HepG2 (cell line): ENCODE data around the gene SRRM3. TPM values are rescaled to one million over a fixed set of nuclear protein-coding genes. Genes with fewer than 3 reads are reported as not detected.

Experiments used
- ARNT2 ChIP-seq: sonication (generic); formaldehyde crosslinking; IDR thresholded peaks from 2 replicates; pipeline ENCODE4 v1.8.0; 2022; ENCODE audit warnings: mild to moderate bottlenecking, low read depth, missing genetic modification reagents, moderate library complexity
- CC2D1A ChIP-seq: sonication (generic); formaldehyde crosslinking; IDR thresholded peaks from 2 replicates; pipeline ENCODE4 v1.8.1; 2023; ENCODE audit warnings: mild to moderate bottlenecking, missing genetic modification reagents
- E2F5 ChIP-seq: sonication (generic); formaldehyde crosslinking; conservative IDR thresholded peaks from 2 replicates; pipeline ENCODE4 v1.4.0; 2020; ENCODE audit warnings: missing genetic modification reagents
- HNF4A ChIP-seq: sonication (generic); formaldehyde crosslinking; IDR thresholded peaks from 2 replicates; pipeline ENCODE4 v1.4.0; 2020; ENCODE audit warnings: missing genetic modification reagents
- KLF16 ChIP-seq, 2 experiments: sonication (generic) in 1 of 2; formaldehyde crosslinking in 1 of 2; IDR thresholded peaks; 2 replicates each; pipeline versions ENCODE4 v1.6.1 to v1.8.0; 2016 to 2023; ENCODE audit warnings: missing genetic modification reagents in 2 of 2, missing compliant biosample characterization in 1 of 2
- KMT2A ChIP-seq: sonication (generic); formaldehyde crosslinking; IDR thresholded peaks from 2 replicates; pipeline ENCODE4 v1.4.0; 2020; ENCODE audit warnings: missing genetic modification reagents
- PBX2 ChIP-seq: IDR thresholded peaks from 2 replicates; pipeline ENCODE4 v1.6.1; 2016; ENCODE audit warnings: control low read depth
- RFXAP ChIP-seq: sonication (generic); formaldehyde crosslinking; IDR thresholded peaks from 2 replicates; pipeline ENCODE4 v1.4.0; 2020; ENCODE audit warnings: missing genetic modification reagents, borderline replicate concordance
- SMC3 ChIP-seq: IDR thresholded peaks from 2 replicates; pipeline ENCODE4 v1.6.1; 2011; ENCODE audit warnings: low read length, improper control_type of control experiment
- TEF ChIP-seq: sonication (generic); formaldehyde crosslinking; IDR thresholded peaks from 2 replicates; pipeline ENCODE4 v1.5.0; 2020; ENCODE audit warnings: missing genetic modification reagents
- ZBTB10 ChIP-seq: sonication (generic); formaldehyde crosslinking; IDR thresholded peaks from 2 replicates; pipeline ENCODE4 v1.4.0; 2020; ENCODE audit warnings: missing genetic modification reagents, borderline replicate concordance
- ZGPAT ChIP-seq: IDR thresholded peaks from 2 replicates; pipeline ENCODE4 v1.6.1; 2016; ENCODE audit warnings: mild to moderate bottlenecking
- ZNF530 ChIP-seq: sonication (generic); formaldehyde crosslinking; IDR thresholded peaks from 2 replicates; pipeline ENCODE4 v1.5.0; 2020; ENCODE audit warnings: low read depth, mild to moderate bottlenecking, missing genetic modification reagents
- ZNF646 ChIP-seq: sonication (generic); formaldehyde crosslinking; IDR thresholded peaks from 2 replicates; pipeline ENCODE4 v1.9.0; 2021; ENCODE audit warnings: mild to moderate bottlenecking, missing genetic modification reagents
- polyA plus RNA-seq, 8 experiments: library from polyadenylated mRNA; depleted of rRNA in 3 of 8; stranded (reverse) in 7 of 8; unstranded in 1 of 8; fragments of >200 nt; fragmentation: Illumina TruSeq in 4 of 8; extraction: Trizol in 4 of 8; gene quantifications; 2 replicates each; pipeline versions ENCODE4 v1.2.1 to v1.2.3, GENCODE V29; 2011 to 2016; ENCODE audit warnings: low read depth in 4 of 8, missing spikeins in 1 of 8, mixed read lengths in 1 of 8; ENCODE audit not compliant: insufficient read depth in 1 of 8
- total RNA-seq, 5 experiments: library from RNA; depleted of rRNA; stranded (reverse); fragments of >200 nt; fragmentation: Illumina TruSeq; extraction: Trizol; gene quantifications; 2 replicates each; pipeline ENCODE4 v1.2.3, GENCODE V29; 2016; ENCODE audit warnings: low read depth in 1 of 5

SRRM3 gene
- total and polyA plus RNA-seq, 2 of the 13 experiments (the other 11 are each of a cell fraction or from before 2014, with no cell fraction given), result 0.13 to 0.54 TPM

- TF ChIP-seq ZGPAT (CRISPR knock-in tag), result peak; percentile 94
- TF ChIP-seq PBX2 (CRISPR knock-in tag), result no peak
- peak; percentile 91 for TF ChIP-seq RFXAP (CRISPR knock-in tag)
- TF ChIP-seq ARNT2 (CRISPR knock-in tag), result peak; percentile 99
- peak; percentile 83 for TF ChIP-seq ZBTB10 (CRISPR knock-in tag)
- no peak for TF ChIP-seq HNF4A
- TF ChIP-seq TEF (CRISPR knock-in tag), result peak; percentile 93
- TF ChIP-seq KLF16 (CRISPR knock-in tag; IDR thresholded peaks at IDR 0.05), result peak in 1 of 2 experiments; percentile 98; a peak in 2 of 4 replicates
- TF ChIP-seq ZNF530 (CRISPR knock-in tag), result no peak
- no peak for TF ChIP-seq ZNF646 (CRISPR knock-in tag)
- 0 out of 2 replicates have a peak, but pooled peaks have one; percentile 80 for TF ChIP-seq CC2D1A (CRISPR knock-in tag)
- no peak for TF ChIP-seq SMC3
- TF ChIP-seq E2F5 (CRISPR knock-in tag), result peak; percentile 92
- TF ChIP-seq KMT2A (CRISPR knock-in tag), result peak; percentile 82
These were observed at the start of gene SRRM3 (continued) for GRCh38 chr7:76201732-76202665.
